ENCODE measurements around the gene PSMD14.

The PSMD14 gene

GRCh38 chr2:161386228-161386824 is 78.1 kb downstream of the PSMD14 start:
- DNase-seq, result no peak

- DNase-seq, result no peak
These were observed 80.0 kb downstream of the PSMD14 start for GRCh38 chr2:161388146-161388779.

GRCh38 chr2:161391737-161392506 is 83.7 kb downstream of the PSMD14 start:
- DNase-seq, result no peak

GRCh38 chr2:161400076-161400475 is 91.9 kb downstream of the PSMD14 start:
- DNase-seq, result no peak

GRCh38 chr2:161402297-161402696 is 94.1 kb downstream of the PSMD14 start:
- no peak for DNase-seq

GRCh38 chr2:161406316-161406715 is 98.1 kb downstream of the PSMD14 start:
- no peak for DNase-seq

GRCh38 chr2:161407597-161407996 is 99.4 kb downstream of the PSMD14 start:
- DNase-seq, result no peak

GRCh38 chr2:161409308-161409907 is 101.2 kb downstream of the PSMD14 start:
- no peak for DNase-seq

GRCh38 chr2:161412346-161412745 is 104.1 kb downstream of the PSMD14 start:
- no peak for DNase-seq

- DNase-seq, result peak; percentile 44
These were observed 106.1 kb downstream of the PSMD14 start for GRCh38 chr2:161414042-161415033.

GRCh38 chr2:161415034-161415986 is 107.1 kb downstream of the PSMD14 start:
- no peak for DNase-seq

- no peak for DNase-seq
These were observed 107.9 kb downstream of the PSMD14 start, which contains the start of gene TBR1 for GRCh38 chr2:161415987-161416707. Gene TBR1 (plus strand): TSS chr2:161416297. CDS start chr2:161416411, 114 bp downstream.

- DNase-seq, result peak; percentile 6
These were observed 108.6 kb downstream of the PSMD14 start for GRCh38 chr2:161416708-161417437.

- no peak for DNase-seq
These were observed 109.4 kb downstream of the PSMD14 start for GRCh38 chr2:161417438-161418274.

GRCh38 chr2:161418275-161418714 is 110.1 kb downstream of the PSMD14 start:
- no peak for DNase-seq

GRCh38 chr2:161418715-161419637 is 110.8 kb downstream of the PSMD14 start:
- peak; percentile 38 for DNase-seq

- no peak for DNase-seq
These were observed 111.5 kb downstream of the PSMD14 start for GRCh38 chr2:161419638-161420190.
